H9 (cell line): ENCODE results near the gene ITGB2. TPM values are rescaled to one million over a fixed set of nuclear protein-coding genes. Genes with fewer than 3 reads are reported as not detected.

Source experiments
- DNase-seq: peaks from one replicate; pipeline ENCODE4 v3.0.0-alpha.2; 2017
- H2AFZ ChIP-seq: one replicate; pipeline ENCODE4 v1.6.1; 2013; ENCODE audit warnings: mild to moderate bottlenecking, low read length, control low read depth, moderate library complexity
- H2AK5ac ChIP-seq: 2 replicates; pipeline ENCODE4 v1.6.1; 2013; ENCODE audit warnings: low read length, control low read depth, mixed read lengths; ENCODE audit not compliant: insufficient read length
- H2BK120ac ChIP-seq: one replicate; pipeline ENCODE4 v1.6.1; 2013; ENCODE audit warnings: low read depth, mild to moderate bottlenecking, low read length, control low read depth, inconsistent platforms; ENCODE audit not compliant: poor library complexity, severe bottlenecking
- H2BK12ac ChIP-seq: 2 replicates; pipeline ENCODE4 v1.6.1; 2013; ENCODE audit warnings: low read length, control low read depth, mixed read lengths, low read depth; ENCODE audit not compliant: insufficient read length
- H2BK15ac ChIP-seq: 2 replicates; pipeline ENCODE4 v1.6.1; 2013; ENCODE audit warnings: low read depth, low read length, control low read depth
- H2BK20ac ChIP-seq: one replicate; pipeline ENCODE4 v1.6.1; 2013; ENCODE audit warnings: low read depth, mild to moderate bottlenecking, low read length, control low read depth, inconsistent platforms; ENCODE audit not compliant: poor library complexity, severe bottlenecking
- H2BK5ac ChIP-seq: 2 replicates; pipeline ENCODE4 v1.6.1; 2013; ENCODE audit warnings: low read length, control low read depth, mixed read lengths; ENCODE audit not compliant: insufficient read length
- H3K14ac ChIP-seq: 2 replicates; pipeline ENCODE4 v1.6.1; 2013; ENCODE audit warnings: low read length, control low read depth; ENCODE audit not compliant: insufficient read depth
- H3K18ac ChIP-seq: 2 replicates; pipeline ENCODE4 v1.6.1; 2013; ENCODE audit warnings: low read depth, mild to moderate bottlenecking, mixed read lengths, low read length, control low read depth; ENCODE audit not compliant: insufficient read length
- H3K23ac ChIP-seq: 2 replicates; pipeline ENCODE4 v1.6.1; 2013; ENCODE audit warnings: low read length, control low read depth, mixed read lengths, low read depth; ENCODE audit not compliant: insufficient read length
- H3K23me2 ChIP-seq: 2 replicates; pipeline ENCODE4 v1.6.1; 2013; ENCODE audit warnings: low read depth, mild to moderate bottlenecking, mixed read lengths, low read length, control low read depth; ENCODE audit not compliant: insufficient read length, poor library complexity, severe bottlenecking
- H3K27ac ChIP-seq: 2 replicates; pipeline ENCODE4 v1.5.1; 2013; ENCODE audit warnings: low read length, control low read depth, mixed read lengths, low read depth; ENCODE audit not compliant: insufficient read length
- H3K27me3 ChIP-seq: 2 replicates; pipeline ENCODE4 v1.6.1; 2013; ENCODE audit warnings: low read length, control low read depth, inconsistent platforms; ENCODE audit not compliant: insufficient read depth
- H3K4ac ChIP-seq: 2 replicates; pipeline ENCODE4 v1.6.1; 2013; ENCODE audit warnings: low read depth, mild to moderate bottlenecking, control low read depth, inconsistent platforms, low read length, moderate library complexity
- H3K4me1 ChIP-seq: 2 replicates; pipeline ENCODE4 v1.6.1; 2013; ENCODE audit warnings: low read length, control low read depth, inconsistent platforms; ENCODE audit not compliant: insufficient read depth
- H3K4me2 ChIP-seq: 2 replicates; pipeline ENCODE4 v1.6.1; 2013; ENCODE audit warnings: low read length, control low read depth, mixed read lengths; ENCODE audit not compliant: insufficient read length, insufficient read depth
- H3K56ac ChIP-seq: 2 replicates; pipeline ENCODE4 v1.6.1; 2013; ENCODE audit warnings: low read depth, mild to moderate bottlenecking, mixed read lengths, low read length, control low read depth; ENCODE audit not compliant: insufficient read length
- H3K79me1 ChIP-seq: 2 replicates; pipeline ENCODE4 v1.6.1; 2013; ENCODE audit warnings: low read depth, mild to moderate bottlenecking, moderate library complexity, low read length, control low read depth, inconsistent platforms; ENCODE audit not compliant: insufficient read depth, poor library complexity, severe bottlenecking
- H3K79me2 ChIP-seq: 2 replicates; pipeline ENCODE4 v1.6.1; 2013; ENCODE audit warnings: low read length, control low read depth, inconsistent platforms; ENCODE audit not compliant: insufficient read depth
- H3K9ac ChIP-seq: 2 replicates; pipeline ENCODE4 v1.6.1; 2013; ENCODE audit warnings: low read length, control low read depth, mixed read lengths; ENCODE audit not compliant: insufficient read length; ENCODE audit errors: extremely low read depth
- H3K9me3 ChIP-seq: one replicate; pipeline ENCODE4 v1.6.1; 2013; ENCODE audit warnings: low read depth, low read length, inconsistent platforms; ENCODE audit not compliant: control insufficient read depth
- H3T11ph ChIP-seq: one replicate; pipeline ENCODE4 v1.6.1; 2013; ENCODE audit warnings: mild to moderate bottlenecking, low read length, control low read depth, inconsistent platforms
- H4K20me1 ChIP-seq: one replicate; pipeline ENCODE4 v1.6.1; 2013; ENCODE audit not compliant: control insufficient read depth, insufficient read length, insufficient read depth
- H4K5ac ChIP-seq: 2 replicates; pipeline ENCODE4 v1.6.1; 2013; ENCODE audit warnings: low read depth, mild to moderate bottlenecking, mixed read lengths, low read length, control low read depth; ENCODE audit not compliant: insufficient read length
- H4K8ac ChIP-seq: replicated peaks from 2 replicates; pipeline ENCODE4 v1.6.1; 2013; ENCODE audit warnings: low read length, control low read depth, mixed read lengths, low read depth; ENCODE audit not compliant: insufficient read length
- H4K91ac ChIP-seq: 2 replicates; pipeline ENCODE4 v1.6.1; 2013; ENCODE audit warnings: low read depth, mild to moderate bottlenecking, moderate library complexity, mixed read lengths, low read length, control low read depth; ENCODE audit not compliant: insufficient read length
- H3K27ac Mint-ChIP-seq, 3 experiments: 2 replicates in 2 of 3; 3 replicates in 1 of 3; pipeline ENCODE4 v1.8.0; 2020 to 2021; ENCODE audit warnings: mixed read lengths in 3 of 3, mild to moderate bottlenecking in 1 of 3, moderate library complexity in 1 of 3
- H3K27me3 Mint-ChIP-seq: 2 replicates; pipeline ENCODE4 v1.8.0; 2021; ENCODE audit warnings: low read depth, mild to moderate bottlenecking, moderate library complexity, mixed read lengths
- H3K36me3 Mint-ChIP-seq, 3 experiments: 2 replicates in 2 of 3; 3 replicates in 1 of 3; pipeline ENCODE4 v1.8.0; 2020 to 2021; ENCODE audit warnings: low read depth in 3 of 3, mixed read lengths in 3 of 3; ENCODE audit not compliant: insufficient read depth in 1 of 3
- H3K4me1 Mint-ChIP-seq, 2 experiments: 2 replicates each; pipeline ENCODE4 v1.8.0; 2020; ENCODE audit warnings: mixed read lengths in 2 of 2
- H3K4me3 Mint-ChIP-seq, 2 experiments: 2 replicates in 1 of 2; 3 replicates in 1 of 2; pipeline ENCODE4 v1.8.0; 2020 to 2021; ENCODE audit warnings: mild to moderate bottlenecking in 2 of 2, mixed read lengths in 2 of 2, moderate library complexity in 1 of 2
- H3K9me3 Mint-ChIP-seq, 2 experiments: 2 replicates in 1 of 2; 3 replicates in 1 of 2; pipeline ENCODE4 v1.8.0; 2020; ENCODE audit warnings: mild to moderate bottlenecking in 2 of 2, mixed read lengths in 2 of 2, moderate library complexity in 1 of 2
- WGBS: extraction: QIAGEN DNeasy Blood & Tissue Kit; methylation state at CpG from one replicate; pipeline ENCODE4 v1.1.7; 2013; ENCODE audit warnings: missing lambda C conversion rate, low lambda C conversion rate, mixed read lengths; ENCODE audit not compliant: insufficient read length; ENCODE audit errors: extremely low coverage; 5-methylcytosine and 5-hydroxymethylcytosine counted together
- total RNA-seq: library from RNA; stranded (reverse); gene quantifications from 2 replicates; pipeline ENCODE4 v1.2.1, GENCODE V29; 2021
- TF ChIP-seq, protein P1 (sequence below): fragments of 200-600 bp; sonication (generic); conservative IDR thresholded peaks from 3 replicates; pipeline ENCODE4 v1.8.0; 2021; ENCODE audit warnings: antibody characterized with exemption, mild to moderate bottlenecking

The ITGB2 gene
- total RNA-seq, 1 experiment from 2014 or later: 1.1 TPM

DNA sequence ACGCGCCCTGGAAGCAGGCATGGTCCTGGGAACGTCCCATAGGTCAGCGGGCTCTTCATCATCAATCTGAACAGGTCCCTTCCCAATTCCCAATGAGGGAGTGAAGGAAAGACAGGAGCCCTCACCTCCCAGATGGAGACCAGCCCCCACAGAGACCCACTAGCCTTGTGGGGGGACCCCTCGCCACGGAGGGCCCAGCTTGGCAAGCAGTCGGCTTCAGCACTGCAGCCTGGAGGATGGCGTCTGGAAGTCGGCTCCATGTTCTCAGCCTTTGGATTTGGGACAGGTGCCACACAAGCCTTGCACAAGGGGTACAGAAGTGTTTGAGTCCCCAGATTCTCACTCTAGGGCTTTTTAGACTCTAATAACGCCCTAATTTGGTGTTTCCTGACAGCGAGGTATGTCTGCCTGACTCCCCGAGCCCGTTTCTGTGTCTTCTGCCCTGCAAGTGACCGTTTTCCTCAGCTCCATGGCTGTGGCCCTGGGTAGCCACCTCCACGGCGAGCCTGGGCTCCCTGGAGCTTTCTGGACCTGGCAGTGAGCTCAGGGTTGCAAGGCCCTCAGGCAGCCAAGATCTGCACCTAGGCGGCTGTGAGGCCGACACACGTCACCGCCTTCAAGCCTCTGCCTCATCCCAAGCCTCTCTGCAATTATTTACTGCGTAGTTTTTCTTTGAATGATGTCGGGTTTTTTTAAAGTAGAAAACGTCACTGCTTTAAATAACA is 77.8 kb downstream of the ITGB2 start:
- Histone ChIP-seq H3K79me2 (no peaks in the 10 kb centered on the region), H3T11ph (no peak overlapping the region), H4K91ac (no peak overlapping the region), H2AFZ (no peak overlapping the region), H3K27me3 (no peaks in the 10 kb centered on the region), H3K4me1 (0 out of 2 replicates have a peak, but pooled peaks cover 2% of the 10 kb centered on the region), H2BK120ac (no peak overlapping the region), H3K14ac (no peak overlapping the region), H3K18ac (no peak overlapping the region), H3K9ac (no peak overlapping the region), H3K56ac (no peak overlapping the region), H4K20me1 (no peaks in the 10 kb centered on the region), H2BK15ac (no peak overlapping the region), H4K8ac (no peak overlapping the region), H2BK5ac (no peak overlapping the region), H3K23ac (no peak overlapping the region), H4K5ac (no peak overlapping the region), H2BK20ac (no peak overlapping the region), H3K4me2 (no peak overlapping the region), H3K4ac (no peak overlapping the region), H3K27ac (no peak overlapping the region), H2BK12ac (no peak overlapping the region), H3K9me3 (no peaks in the 10 kb centered on the region), H3K23me2 (no peaks in the 10 kb centered on the region), H3K79me1 (no peaks in the 10 kb centered on the region), H2AK5ac (no peak overlapping the region)
- no peak for DNase-seq
- Mint-ChIP-seq H3K27me3 (peaks cover 3% of the 10 kb centered on the region; the same call in 1 of the 2 replicates), H3K4me3 (no peak overlapping the region), H3K4me1 (peaks cover 13 to 21% of the 10 kb centered on the region in 2 experiments), H3K9me3 (no peaks in the 10 kb centered on the region), H3K36me3 (no peaks in the 10 kb centered on the region), H3K27ac (no peak overlapping the region)
- WGBS: no CpG with 5 or more reads among the region's 23 CpGs
- TF ChIP-seq, protein P1, sequence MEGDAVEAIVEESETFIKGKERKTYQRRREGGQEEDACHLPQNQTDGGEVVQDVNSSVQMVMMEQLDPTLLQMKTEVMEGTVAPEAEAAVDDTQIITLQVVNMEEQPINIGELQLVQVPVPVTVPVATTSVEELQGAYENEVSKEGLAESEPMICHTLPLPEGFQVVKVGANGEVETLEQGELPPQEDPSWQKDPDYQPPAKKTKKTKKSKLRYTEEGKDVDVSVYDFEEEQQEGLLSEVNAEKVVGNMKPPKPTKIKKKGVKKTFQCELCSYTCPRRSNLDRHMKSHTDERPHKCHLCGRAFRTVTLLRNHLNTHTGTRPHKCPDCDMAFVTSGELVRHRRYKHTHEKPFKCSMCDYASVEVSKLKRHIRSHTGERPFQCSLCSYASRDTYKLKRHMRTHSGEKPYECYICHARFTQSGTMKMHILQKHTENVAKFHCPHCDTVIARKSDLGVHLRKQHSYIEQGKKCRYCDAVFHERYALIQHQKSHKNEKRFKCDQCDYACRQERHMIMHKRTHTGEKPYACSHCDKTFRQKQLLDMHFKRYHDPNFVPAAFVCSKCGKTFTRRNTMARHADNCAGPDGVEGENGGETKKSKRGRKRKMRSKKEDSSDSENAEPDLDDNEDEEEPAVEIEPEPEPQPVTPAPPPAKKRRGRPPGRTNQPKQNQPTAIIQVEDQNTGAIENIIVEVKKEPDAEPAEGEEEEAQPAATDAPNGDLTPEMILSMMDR: no peak
